Left hindlimb (tissue), 1 donor: ENCODE measurements around the gene ZNF558.
"Not testable (repeated sequence)": the region's sequence is repeated elsewhere in the genome, so short reads cannot be mapped to it uniquely, and the experiment has no call there.

Experiments
- DNase-seq: peaks from one replicate; pipeline ENCODE4 v3.0.0-alpha.2; 2018

ZNF558 gene

GRCh38 chr19:8794823-8795222 is 37.3 kb downstream of the ZNF558 start:
- no peak for DNase-seq

GRCh38 chr19:8773587-8773986 is 58.5 kb downstream of the ZNF558 start:
- not testable (repeated sequence) for DNase-seq

GRCh38 chr19:8769265-8769664 is 62.8 kb downstream of the ZNF558 start:
- not testable (repeated sequence) for DNase-seq

- not testable (repeated sequence) for DNase-seq
These were observed 64.8 kb downstream of the ZNF558 start for GRCh38 chr19:8767257-8767656.
